ENCODE results near the gene KIRREL3. TPM values are rescaled to one million over a fixed set of nuclear protein-coding genes. Genes with fewer than 3 reads are reported as not detected.

Gene KIRREL3
- total and polyA plus RNA-seq, 12 donors, result 0.13 to 0.58 (median 0.30) TPM

- Histone ChIP-seq H3K4me3 (no peak overlapping the region), H3K4me1 (no peaks in the 10 kb centered on the region), H3K27ac (no peak overlapping the region), H3K9me3 (no peaks in the 10 kb centered on the region), H3K36me3 (no peaks in the 10 kb centered on the region), H3K27me3 (peaks cover 0 to 15% (median 10%) of the 10 kb centered on the region in 7 donors)
- ATAC-seq (no peak), DNase-seq (no peak)
- WGBS, 2 donors, result 72 to 80% methylated on average over 9 of the region's 9 CpGs
- no peak for TF ChIP-seq CTCF (IDR thresholded peaks at IDR 0.05)
- intact Hi-C loops (cut with DNase I), result no loop called here
Measured at GRCh38 chr11:126547691-126548090, 452.9 kb downstream of the KIRREL3 start.

- DNase-seq (no peak), ATAC-seq (no peak)
- 82 to 84% methylated on average over 9 of the region's 9 CpGs for WGBS, 2 donors
- Histone ChIP-seq H3K4me3 (no peak overlapping the region), H3K27ac (no peak overlapping the region), H3K27me3 (peaks cover 0 to 18% (median 10%) of the 10 kb centered on the region in 7 donors), H3K36me3 (no peaks in the 10 kb centered on the region), H3K9me3 (no peaks in the 10 kb centered on the region), H3K4me1 (no peaks in the 10 kb centered on the region)
- TF ChIP-seq CTCF (IDR thresholded peaks at IDR 0.05), result no peak
- intact Hi-C loops (cut with DNase I), result no loop called here
Measured at GRCh38 chr11:126547161-126547560, 453.4 kb downstream of the KIRREL3 start.

- TF ChIP-seq CTCF (IDR thresholded peaks at IDR 0.05), result no peak
- Histone ChIP-seq H3K27ac (no peak overlapping the region), H3K4me1 (no peaks in the 10 kb centered on the region), H3K4me3 (no peak overlapping the region), H3K27me3 (peaks cover 0 to 21% (median 10%) of the 10 kb centered on the region in 7 donors), H3K9me3 (no peaks in the 10 kb centered on the region), H3K36me3 (no peaks in the 10 kb centered on the region)
- 76 to 83% methylated on average over 5 of the region's 5 CpGs for WGBS, 2 donors
- ATAC-seq, result no peak
- intact Hi-C loops (cut with DNase I), result no loop called here
- DNase-seq, result no peak
Measured at GRCh38 chr11:126546694-126547093, 453.9 kb downstream of the KIRREL3 start.

GRCh38 chr11:126546191-126546590, 454.4 kb downstream of the KIRREL3 start:
- Histone ChIP-seq H3K27ac (no peak overlapping the region), H3K4me3 (no peak overlapping the region), H3K27me3 (peaks cover 0 to 21% (median 10%) of the 10 kb centered on the region in 7 donors), H3K36me3 (no peaks in the 10 kb centered on the region), H3K9me3 (no peaks in the 10 kb centered on the region), H3K4me1 (no peaks in the 10 kb centered on the region)
- no peak for DNase-seq
- no peak for TF ChIP-seq CTCF (IDR thresholded peaks at IDR 0.05)
- 82 to 85% methylated on average over 2 of the region's 2 CpGs for WGBS, 2 donors
- intact Hi-C loops (cut with DNase I), result no loop called here
- no peak for ATAC-seq
